GM12874 (cell line): ENCODE measurements around the gene COPS2.

Source experiments
- CTCF ChIP-seq: IDR thresholded peaks from 2 replicates; pipeline ENCODE4 v1.5.1; 2011; ENCODE audit warnings: low read depth, mild to moderate bottlenecking, control low read depth, low read length, moderate library complexity; ENCODE audit not compliant: insufficient read depth

The COPS2 gene

GRCh38 chr15:49079340-49080039 lies 75.9 kb downstream of the COPS2 start:
- TF ChIP-seq CTCF = no peak

- TF ChIP-seq CTCF = no peak
Measured at GRCh38 chr15:49075881-49076280, 79.5 kb downstream of the COPS2 start.
